Effector CD8-positive, alpha-beta T cell (primary cell): Measurements from ENCODE around the gene ALOX5.
A peak's percentile ranks its signal among the peaks of the same experiment; 100 is the strongest.
"Not testable (repeated sequence)": the region's sequence is repeated elsewhere in the genome, so short reads cannot be mapped to it uniquely, and the experiment has no call there.

ENCODE experiments used
- DNase-seq: peaks from one replicate; lab custom pipeline; 2025; lab: John Stamatoyannopoulos, UW
- total RNA-seq, 4 experiments: gene quantifications; one replicate each; lab custom pipeline; 2026; lab: John Stamatoyannopoulos, UW

ALOX5 gene
- total RNA-seq: 1.2 to 11.4 (median 2.7) reads per million in 4 experiments

DNA sequence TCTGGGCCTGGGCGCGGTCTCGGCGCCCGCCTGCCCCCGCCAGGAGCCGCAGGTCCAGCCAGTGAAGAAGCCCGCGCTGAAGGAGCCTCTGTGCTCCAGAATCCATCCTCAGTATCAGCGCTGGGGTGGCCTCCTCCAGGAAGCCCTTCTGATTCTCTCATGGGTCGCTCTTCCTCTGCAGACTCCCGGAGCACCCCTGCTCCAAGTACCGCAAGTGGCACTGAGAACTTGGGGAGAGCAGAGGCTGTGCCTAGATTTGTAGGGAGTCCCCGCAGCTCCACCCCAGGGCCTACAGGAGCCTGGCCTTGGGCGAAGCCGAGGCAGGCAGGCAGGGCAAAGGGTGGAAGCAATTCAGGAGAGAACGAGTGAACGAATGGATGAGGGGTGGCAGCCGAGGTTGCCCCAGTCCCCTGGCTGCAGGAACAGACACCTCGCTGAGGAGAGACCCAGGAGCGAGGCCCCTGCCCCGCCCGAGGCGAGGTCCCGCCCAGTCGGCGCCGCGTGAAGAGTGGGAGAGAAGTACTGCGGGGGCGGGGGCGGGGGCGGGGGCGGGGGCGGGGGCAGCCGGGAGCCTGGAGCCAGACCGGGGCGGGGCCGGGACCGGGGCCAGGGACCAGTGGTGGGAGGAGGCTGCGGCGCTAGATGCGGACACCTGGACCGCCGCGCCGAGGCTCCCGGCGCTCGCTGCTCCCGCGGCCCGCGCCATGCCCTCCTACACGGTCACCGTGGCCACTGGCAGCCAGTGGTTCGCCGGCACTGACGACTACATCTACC, at the start of gene ALOX5:
Gene ALOX5 (plus strand): TSS at position 641 of the 774 bp plus-strand sequence. CDS start 64 bp downstream, at position 705.
- peak; percentile 23 for DNase-seq

DNA sequence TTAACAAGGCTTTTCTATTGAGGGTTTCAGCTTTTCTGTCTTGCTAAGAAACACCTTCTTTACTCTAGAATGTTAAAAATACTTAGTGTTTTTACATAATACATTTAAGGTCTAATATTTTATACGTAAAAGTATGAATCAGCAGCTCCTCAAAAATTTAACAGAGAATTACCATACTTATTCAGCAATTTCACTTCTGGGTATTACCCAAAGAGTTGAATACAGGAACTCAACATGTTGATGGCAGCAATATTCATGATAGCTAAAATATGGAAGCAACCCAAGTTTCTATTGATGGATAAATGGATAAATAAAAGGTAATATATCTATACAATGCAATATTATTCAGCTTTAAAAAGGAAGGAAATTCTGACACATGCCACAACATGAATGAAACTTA, 48.9 kb upstream of the ALOX5 start:
- DNase-seq: no peak

DNA sequence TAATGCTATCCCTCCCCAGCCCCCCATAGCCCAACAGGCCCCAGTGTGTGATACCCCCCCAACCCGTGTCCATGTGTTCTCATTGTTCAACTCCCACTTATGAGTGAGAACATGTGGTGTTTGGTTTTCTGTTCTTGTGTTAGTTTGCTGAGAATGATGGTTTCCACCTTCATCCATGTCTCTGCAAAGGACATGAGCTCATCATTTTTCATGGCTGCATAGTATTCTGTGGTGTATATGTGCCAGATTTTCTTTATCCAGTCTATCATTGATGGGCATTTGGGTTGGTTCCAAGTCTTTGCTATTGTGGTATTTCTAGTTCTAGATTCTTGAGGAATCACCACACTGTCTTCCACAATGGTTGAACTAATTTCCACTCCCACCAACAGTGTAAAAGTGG, 47.2 kb upstream of the ALOX5 start:
- not testable (repeated sequence) for DNase-seq

DNA sequence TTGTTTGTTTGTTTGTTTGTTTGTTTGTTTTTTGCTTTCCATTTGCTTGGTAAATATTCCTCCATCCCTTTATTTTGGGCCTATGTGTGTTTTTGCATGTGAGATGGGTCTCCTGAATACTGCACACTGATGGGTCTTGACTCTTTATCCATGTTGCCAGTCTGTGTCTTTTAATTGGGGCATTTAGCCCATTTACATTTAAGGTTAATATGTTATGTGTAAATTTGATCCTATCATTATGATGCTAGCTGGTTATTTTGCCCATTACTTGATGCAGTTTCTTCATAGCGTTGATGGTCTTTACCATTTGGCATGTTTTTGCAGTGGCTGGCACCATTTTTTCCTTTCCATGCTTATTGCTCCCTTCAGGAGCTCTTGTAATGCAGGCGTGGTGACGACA, 42.2 kb upstream of the ALOX5 start:
- DNase-seq: not testable (repeated sequence)

DNA sequence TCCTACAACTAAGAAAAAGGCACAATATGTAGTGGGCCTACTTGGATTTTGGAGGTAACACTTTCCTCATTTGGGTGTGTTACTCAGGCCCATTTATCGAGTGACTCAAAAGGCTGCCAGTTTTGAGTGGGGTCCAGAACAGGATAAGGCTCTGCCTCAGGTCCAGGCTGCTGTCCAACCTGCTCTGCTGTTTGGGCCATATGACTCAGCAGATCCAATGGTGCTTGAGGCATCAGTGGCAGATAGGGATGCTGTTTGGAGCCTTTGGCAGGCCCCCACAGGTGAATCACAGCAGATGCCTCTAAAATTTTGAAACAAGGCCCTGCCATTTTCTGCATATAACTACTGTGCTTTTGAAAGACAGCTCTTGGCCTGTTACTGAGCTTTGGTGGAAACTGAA, 34.1 kb upstream of the ALOX5 start:
- DNase-seq: no peak

DNA sequence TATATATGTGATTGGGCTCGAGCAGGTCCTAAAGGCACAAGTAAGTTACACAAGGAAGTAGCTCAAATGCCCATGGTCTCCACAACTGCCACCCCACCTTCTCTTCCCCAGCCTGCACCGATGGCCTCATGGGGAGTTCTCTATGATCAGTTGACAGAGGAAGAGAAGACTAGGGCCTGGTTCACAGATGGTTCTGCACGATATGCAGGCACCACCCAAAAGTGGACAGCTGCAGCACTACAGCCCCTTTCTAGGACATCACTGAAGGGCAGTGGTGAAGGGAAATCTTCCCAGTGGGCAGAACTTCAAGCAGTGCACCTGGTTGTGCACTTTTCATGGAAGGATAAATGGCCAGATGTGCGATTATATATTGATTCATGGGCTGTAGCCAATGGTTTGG, 33.6 kb upstream of the ALOX5 start:
- not testable (repeated sequence) for DNase-seq

DNA sequence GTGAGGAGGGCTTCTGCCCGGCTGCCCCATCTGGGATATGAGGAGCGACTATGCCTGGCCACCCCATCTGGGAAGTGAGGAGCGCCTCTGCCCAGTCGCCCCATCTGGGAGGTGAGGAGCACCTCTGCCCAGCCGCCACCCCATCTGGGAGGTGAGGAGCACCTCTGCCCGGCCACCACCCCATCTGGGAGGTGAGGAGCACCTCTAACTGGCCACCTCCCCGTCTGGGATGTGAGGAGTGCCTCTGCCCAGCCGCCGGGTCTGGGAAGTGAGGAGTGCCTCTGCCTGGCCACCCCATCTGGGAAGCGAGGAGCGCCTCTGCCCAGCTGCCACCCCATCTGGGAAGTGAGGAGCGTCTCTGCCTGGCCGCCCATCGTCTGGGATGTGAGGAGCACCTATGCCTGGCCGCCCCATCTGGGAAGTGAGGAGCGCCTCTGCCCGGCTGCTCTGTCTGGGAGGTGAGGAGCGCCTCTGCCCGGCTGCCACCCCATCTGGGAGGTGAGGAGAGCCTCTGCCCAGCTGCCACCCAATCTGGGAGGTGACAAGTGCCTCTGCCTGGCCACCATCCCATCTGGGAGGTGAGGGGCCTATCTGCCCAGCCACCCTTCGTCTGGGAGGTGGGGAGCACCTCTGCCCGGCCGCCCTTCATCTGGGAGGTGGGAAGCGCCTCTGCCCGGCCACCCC, 27.2 kb upstream of the ALOX5 start:
- DNase-seq: not testable (repeated sequence)

DNA sequence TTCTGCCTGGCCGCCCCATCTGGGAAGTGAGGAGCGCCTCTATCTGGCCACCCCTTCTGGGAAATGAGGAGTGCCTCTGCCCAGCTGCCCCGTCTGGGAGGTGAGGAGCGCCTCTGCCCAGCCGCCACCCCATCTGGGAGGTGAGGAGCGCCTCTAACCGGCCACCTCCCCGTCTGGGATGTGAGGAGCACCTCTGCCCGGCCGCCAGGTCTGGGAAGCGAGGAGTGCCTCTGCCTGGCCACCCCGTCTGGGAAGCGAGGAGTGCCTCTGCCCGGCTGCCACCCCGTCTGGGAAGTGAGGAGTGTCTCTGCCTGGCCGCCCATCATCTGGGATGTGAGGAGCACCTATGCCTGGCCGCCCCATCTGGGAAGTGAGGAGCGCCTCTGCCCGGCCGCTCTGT, 26.6 kb upstream of the ALOX5 start:
- not testable (repeated sequence) for DNase-seq

DNA sequence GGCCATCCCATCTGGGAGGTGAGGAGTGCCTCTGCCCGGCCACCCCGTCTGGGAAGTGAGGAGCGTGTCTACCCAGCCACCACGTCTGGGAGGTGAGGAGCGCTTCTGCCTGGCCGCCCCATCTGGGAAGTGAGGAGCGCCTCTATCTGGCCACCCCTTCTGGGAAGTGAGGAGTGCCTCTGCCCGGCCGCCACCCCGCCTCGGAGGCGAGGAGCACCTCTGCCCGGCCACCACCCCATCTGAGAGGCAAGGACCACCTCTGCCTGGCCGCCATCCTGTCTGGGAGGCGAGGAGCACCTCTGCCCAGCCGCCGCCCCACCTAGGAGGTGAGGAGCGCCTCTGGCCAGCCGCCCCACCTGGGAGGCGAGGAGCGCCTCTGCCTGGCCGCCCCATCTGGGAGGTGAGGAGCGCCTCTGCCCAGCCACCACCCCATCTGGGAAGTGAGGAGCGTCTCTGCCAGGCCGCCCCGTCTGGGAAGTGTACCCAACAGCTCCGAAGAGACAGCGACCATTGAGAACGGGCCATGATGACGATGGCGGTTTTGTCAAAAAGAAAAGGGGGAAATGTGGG, 25.7 kb upstream of the ALOX5 start:
- not testable (repeated sequence) for DNase-seq

DNA sequence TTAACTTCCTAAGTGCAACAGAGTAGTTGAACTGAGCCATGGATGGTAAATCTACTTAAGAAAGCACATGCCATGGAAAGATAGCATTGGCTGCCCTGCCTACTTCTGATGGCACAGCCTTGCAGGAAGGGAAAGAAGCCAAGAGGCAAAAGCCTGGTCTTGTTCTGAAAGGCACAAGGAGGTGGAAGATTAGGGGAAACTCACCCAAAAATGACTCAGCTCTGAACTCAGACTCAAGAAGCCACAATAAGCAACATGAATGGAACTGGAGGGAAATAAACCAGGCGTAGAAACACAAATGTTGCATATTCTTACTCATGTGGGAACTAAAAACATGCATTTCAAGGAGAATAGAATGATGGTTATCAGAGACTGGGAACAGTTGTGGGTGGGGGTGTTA, 20.8 kb upstream of the ALOX5 start:
- no peak for DNase-seq

DNA sequence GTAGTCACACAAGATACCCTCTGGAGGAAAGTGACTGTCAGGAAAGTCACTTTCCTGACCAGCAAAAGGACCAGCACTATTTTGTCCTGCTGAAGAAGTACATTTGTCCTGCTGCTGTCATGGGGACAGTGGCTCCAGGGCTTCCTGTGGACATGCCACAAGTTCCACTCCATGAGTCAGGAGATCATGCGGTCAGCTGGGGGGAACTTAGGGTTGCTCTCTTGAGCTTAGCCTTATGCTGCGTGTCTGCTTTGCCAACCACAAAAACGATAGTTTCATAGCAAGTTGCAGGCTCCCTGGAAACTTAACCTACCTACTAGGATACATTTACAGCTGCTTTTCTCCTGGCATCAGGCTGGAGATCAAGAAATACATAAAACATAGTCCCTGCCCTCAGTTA, 19.8 kb upstream of the ALOX5 start:
- DNase-seq: no peak

DNA sequence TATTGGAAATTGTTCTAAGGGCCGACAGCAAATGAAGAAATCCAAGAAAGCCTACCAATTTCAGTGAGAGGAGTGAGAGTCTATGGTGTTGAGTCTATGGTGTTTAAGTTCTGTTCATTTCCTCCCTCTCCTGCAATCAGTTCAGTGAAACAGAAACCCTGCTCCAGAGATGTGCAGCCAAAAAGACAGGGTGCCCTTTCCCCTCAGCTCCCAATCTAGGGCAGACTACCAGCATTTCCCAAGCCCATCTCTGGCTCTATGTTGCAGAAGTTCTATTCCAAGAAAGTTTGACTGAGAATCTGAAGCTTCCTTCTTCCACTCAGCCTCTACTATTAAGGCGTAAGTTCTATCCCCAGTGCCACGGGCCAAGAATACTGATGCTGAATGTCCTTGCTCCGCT, 18.5 kb upstream of the ALOX5 start:
- DNase-seq: no peak

DNA sequence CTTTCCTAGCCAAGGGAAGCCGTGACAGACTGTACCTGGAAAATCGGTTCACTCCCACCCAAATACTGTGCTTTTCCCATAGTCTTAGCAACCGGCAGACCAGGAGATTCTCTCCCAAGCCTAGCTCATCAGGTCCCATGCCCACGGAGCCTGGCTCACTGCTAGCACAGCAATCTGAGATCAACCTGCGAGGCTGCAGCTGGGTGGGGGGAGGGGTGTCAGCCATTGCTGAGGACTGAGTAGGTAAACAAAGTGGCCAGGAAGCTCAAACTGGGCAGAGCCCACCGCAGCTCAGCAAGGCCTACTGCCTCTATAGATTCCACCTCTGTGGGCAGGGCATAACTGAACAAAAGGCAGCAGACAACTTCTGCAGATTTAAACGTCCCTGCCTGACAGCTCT, 15.1 kb upstream of the ALOX5 start:
- not testable (repeated sequence) for DNase-seq

DNA sequence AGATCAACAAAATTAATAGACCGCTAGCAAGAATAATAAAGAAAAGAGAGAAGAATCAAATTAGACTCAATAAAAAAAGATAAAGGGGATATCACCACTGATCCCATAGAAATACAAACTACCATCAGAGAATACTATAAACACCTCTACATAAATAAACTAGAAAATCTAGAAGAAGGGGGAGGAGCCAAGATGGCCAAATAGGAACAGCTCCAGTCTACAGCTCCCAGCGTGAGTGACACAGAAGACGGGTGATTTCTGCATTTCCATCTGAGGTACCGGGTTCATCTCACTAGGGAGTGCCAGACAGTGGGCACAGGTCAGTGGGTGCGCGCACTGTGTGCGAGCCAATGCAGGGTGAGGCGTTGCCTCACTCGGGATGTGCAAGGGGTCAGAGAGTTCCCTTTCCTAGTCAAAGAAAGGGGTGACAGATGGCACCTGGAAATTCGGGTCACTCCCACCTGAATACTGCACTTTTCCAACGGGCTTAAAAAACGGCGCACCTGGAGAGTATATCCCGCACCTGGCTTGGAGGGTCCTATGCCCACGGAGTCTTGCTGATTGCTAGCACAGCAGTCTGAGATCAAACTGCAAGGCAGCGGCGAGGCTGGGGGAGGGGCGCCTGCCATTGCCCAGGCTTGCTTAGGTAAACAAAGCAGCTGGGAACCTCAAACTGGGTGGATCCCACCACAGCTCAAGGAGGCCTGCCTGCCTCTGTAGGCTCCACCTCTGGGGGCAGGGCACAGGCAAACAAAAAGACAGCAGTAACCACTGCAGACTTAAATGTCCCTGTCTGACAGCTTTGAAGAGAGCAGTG, 11.8 kb upstream of the ALOX5 start:
- DNase-seq: not testable (repeated sequence)

DNA sequence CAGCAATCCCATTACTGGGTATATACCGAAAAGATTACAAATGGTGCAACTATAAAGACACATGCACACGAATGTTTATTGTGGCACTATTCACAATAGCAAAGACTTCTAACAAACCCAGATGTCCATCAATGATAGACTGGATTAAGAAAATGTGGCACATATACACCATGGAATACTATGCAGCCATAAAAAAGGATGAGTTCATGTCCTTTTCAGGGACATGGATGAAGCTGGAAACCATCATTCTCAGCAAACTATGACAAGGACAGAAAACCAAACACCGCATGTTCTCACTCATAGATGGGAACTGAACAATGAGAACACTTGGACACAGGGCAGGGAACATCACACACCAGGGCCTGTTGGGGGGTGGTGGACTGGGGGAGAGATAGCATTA, 6.4 kb upstream of the ALOX5 start:
- DNase-seq: not testable (repeated sequence)

DNA sequence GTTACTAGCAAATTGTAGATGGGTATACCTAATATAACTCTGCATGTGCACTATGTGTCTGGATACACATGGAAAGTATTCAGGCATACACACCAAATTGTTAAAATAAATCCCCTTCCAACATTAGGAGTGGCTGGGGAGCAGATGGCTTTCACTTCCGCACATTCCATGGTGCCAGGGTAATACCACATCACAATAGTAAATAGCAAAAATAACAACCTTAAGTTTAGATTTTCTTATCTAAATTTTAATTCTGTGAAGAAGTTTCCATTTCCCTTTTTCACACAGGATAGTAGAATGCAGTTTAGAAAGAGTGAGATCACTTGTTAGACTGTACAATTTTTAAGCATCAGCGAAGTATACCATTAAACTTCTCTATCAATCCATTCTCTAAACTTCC, 5.8 kb upstream of the ALOX5 start:
- no peak for DNase-seq

DNA sequence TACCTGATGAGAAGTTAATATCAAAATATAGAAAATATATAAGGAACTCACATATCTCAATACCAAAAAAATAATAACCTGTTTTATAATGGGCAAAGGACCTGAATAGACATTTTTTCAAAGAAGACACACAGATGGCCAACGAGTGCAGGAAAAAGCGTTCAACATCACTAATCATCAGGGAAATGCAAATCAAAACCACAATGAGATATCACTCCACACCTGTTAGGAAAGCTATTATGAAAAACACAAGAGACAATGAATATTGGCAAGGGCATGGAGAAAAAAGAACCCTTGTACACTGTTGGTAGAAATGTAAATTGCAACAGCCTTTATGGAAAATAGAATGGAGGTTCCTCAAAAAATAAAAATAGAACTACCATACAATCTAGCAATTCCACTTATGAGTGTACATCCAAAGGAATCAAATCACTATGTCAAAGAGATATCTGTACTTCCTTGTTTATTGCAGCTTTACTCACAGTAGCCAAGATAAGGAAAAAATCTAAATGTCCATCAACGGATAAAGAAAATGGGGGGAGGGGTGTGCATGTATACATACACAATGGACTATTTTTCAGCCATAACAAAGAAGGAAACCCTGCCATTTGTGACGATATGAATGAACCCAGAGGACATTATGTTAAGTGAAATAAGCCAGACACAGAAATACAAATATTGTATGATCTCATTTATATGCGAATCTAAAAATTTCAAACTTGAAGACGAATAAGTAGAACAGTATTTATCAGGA, 3.6 kb upstream of the ALOX5 start:
- no peak for DNase-seq

DNA sequence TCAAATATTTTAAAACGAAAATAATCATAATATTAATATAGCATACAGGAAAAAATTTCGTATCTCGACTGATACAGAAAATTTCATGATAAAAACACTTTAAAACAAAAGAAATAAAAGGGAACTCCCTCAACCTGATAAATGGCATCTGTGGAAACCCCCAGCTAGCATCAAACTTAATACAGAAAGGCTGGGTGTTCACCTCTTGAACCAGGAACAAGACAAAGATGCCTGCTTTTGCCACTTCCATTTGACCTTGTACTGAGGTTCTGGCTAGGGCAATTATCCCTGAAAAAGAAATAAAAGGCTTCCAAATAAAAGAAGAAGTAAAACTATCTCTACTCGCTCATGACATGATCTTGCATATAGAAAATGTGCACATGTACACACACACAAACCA, 2.5 kb upstream of the ALOX5 start:
- no peak for DNase-seq

DNA sequence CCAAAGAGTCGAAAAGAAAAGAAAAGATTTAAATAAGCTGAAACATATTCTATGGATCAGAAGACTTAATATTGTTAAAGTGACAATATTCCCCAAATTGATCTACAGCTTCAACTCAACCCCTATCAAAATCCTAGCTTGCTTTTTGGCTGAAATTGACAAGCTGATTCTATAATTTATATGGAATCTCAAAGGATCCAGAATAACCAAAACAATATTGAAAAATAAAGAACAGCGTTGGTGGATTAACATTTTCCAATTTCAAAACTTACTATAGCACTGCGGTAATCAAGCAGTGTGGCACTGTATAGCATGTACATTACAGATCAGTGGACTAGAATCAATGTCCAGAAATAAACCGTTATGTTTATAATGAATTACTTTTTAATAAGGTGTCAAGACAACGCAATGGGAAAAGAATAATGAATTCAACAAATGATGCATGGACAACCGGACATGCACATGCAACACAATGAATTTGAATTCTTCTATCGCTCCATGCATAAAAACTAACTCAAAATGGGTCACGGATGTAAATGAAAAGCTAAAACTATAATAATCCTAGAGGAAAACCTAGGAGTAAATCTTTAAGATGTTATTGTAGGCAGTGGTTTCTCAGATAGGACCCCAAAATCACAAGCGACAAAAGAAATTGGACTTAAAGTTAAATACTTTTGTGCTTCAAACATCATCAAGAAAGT, 1.6 kb upstream of the ALOX5 start:
- no peak for DNase-seq

DNA sequence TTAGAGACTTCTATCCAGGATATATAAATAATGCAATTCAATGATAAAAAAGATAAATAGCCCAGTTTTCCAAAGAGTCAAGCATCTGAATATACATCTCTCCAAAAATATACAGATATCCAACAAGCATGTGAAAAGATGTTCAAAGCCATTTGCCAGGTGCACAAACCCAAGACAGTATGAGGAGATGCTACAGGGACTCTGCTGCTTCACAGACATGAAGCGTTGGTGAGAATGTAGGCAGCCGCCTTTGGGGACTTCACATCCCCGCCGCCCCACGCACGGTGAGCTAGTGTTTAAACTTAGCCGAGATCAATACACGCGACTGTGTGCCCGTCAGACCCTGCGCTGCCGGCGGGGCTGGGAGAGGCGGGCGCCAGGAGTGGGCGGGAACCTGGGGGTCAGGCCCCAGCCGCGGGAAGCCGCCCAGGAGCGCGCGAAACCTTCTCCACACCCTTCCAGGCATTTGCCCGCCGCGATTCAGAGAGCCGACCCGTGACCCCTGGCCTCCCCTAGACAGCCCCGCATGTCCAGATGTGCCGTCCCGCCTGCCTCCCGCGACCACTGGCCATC, 927 bp upstream of the ALOX5 start:
- peak; percentile 7 for DNase-seq
